ENCODE results near the gene DNAJC17. TPM values are rescaled to one million over a fixed set of nuclear protein-coding genes. Genes with fewer than 3 reads are reported as not detected.

The DNAJC17 gene
- polyA plus RNA-seq, 3 donors, result 15.7 to 31.6 (median 21.5) TPM

GRCh38 chr15:40754883-40755811, 52.1 kb downstream of the DNAJC17 start, which contains the start of gene RMDN3:
Gene RMDN3, minus strand, starts transcription at chr15:40755254. Its CDS starts 471 bp downstream, at chr15:40754783.
- Histone ChIP-seq H3K4me1 (ENCODE audit: control insufficient read depth in 1 of 2, insufficient read depth in 2 of 2, low read length in 2 of 2) (peaks cover 14 to 18% of the 10 kb centered on the region in 2 donors), H4K20me1 (ENCODE audit: insufficient read depth, low read length) (no peaks in the 10 kb centered on the region), H3K9ac (ENCODE audit: insufficient read depth, low read length, poor library complexity, severe bottlenecking) (peak within 1 kb of the TSS; percentile 85), H2AFZ (ENCODE audit: insufficient read depth, low read depth, low read length, poor library complexity, severe bottlenecking) (peak within 1 kb of the TSS; percentile 96), H3K27me3 (ENCODE audit: control insufficient read depth in 2 of 2, insufficient read depth in 2 of 2, low read length in 2 of 2) (no peaks in the 10 kb centered on the region), H3K4me2 (replicated peaks; ENCODE audit: extremely low read depth, low read length, poor library complexity, severe bottlenecking) (peak within 1 kb of the TSS; percentile 94), H3K9me3 (replicated peaks in 1 of 2; ENCODE audit: control insufficient read depth in 1 of 2, insufficient read depth in 1 of 2, low read length in 2 of 2) (no peaks in the 10 kb centered on the region), H3K36me3 (replicated peaks in 1 of 2; ENCODE audit: control insufficient read depth in 1 of 2, insufficient read depth in 2 of 2, low read length in 2 of 2) (peaks cover 22 to 29% of the 10 kb centered on the region in 2 donors), H3K79me2 (ENCODE audit: insufficient read depth, low read length) (peaks cover 34% of the 10 kb centered on the region), H3K27ac (ENCODE audit: low read depth in 1 of 2, low read length in 2 of 2) (peak within 1 kb of the TSS; percentile 46 to 90), H3K4me3 (replicated peaks in 1 of 3; ENCODE audit: low read depth in 2 of 3, low read length in 3 of 3) (peak within 1 kb of the TSS; percentile 55 to 99 (median 90))
- WGBS (ENCODE audit: insufficient coverage), result 0% methylated on average over 49 of the region's 66 CpGs
- peak; percentile 91 to 92 (median 92) for DNase-seq
- no peak for TF ChIP-seq CTCF (IDR thresholded peaks at IDR 0.05)
- intact Hi-C loops (cut with micrococcal nuclease), result loop anchor here in 1 of 2 donors (5.0 to 10.0 kb wide), 4 partner anchors 50 to 190 kb away; partner anchors contain the start of genes CCDC32, DNAJC17, RAD51 and RPUSD2
- Mint-ChIP-seq H3K27ac (peak within 1 kb of the TSS; percentile 78 to 95 (median 90)), H3K36me3 (peaks cover 24 to 27% of the 10 kb centered on the region in 2 donors), H3K4me1 (peaks cover 12% of the 10 kb centered on the region), H3K27me3 (ENCODE audit: low read depth in 3 of 3) (peaks cover 0 to 1% (median 0%) of the 10 kb centered on the region in 3 donors), H3K4me3 (peak within 1 kb of the TSS; percentile 91 to 93), H3K9me3 (peaks cover 0 to 1% (median 0%) of the 10 kb centered on the region in 7 donors)

GRCh38 chr15:40754574-40754882, 52.7 kb downstream of the DNAJC17 start:
- WGBS (ENCODE audit: insufficient coverage), result 2% methylated on average over 14 of the region's 22 CpGs
- peak overlapping the region; percentile 55 to 99 (median 90) for H3K4me3 ChIP-seq (replicated peaks in 1 of 3; ENCODE audit: low read depth in 2 of 3, low read length in 3 of 3)
- H3K4me1 Mint-ChIP-seq, result peaks cover 12% of the 10 kb centered on the region

More at GRCh38 chr15:40754574-40754882, 52.7 kb downstream of the DNAJC17 start:
- H3K4me2 ChIP-seq (replicated peaks; ENCODE audit: extremely low read depth, low read length, poor library complexity, severe bottlenecking), result peak overlapping the region; percentile 94
- Mint-ChIP-seq H3K27ac (peak overlapping the region; percentile 78 to 94 (median 90)), H3K36me3 (peaks cover 29 to 30% of the 10 kb centered on the region in 2 donors), H3K27me3 (ENCODE audit: low read depth in 3 of 3) (peaks cover 0 to 1% (median 0%) of the 10 kb centered on the region in 3 donors), H3K9me3 (peaks cover 0 to 1% (median 0%) of the 10 kb centered on the region in 7 donors), H3K4me3 (peak overlapping the region; percentile 91 to 93)
- peak overlapping the region; percentile 96 for H2AFZ ChIP-seq (ENCODE audit: insufficient read depth, low read depth, low read length, poor library complexity, severe bottlenecking)
- no peaks in the 10 kb centered on the region for H3K9me3 ChIP-seq (replicated peaks in 1 of 2; ENCODE audit: control insufficient read depth in 1 of 2, insufficient read depth in 1 of 2, low read length in 2 of 2)
- H4K20me1 ChIP-seq (ENCODE audit: insufficient read depth, low read length), result no peaks in the 10 kb centered on the region
- intact Hi-C loops (cut with micrococcal nuclease), result loop anchor here in 1 of 2 donors (10.0 kb wide), 3 partner anchors 50 to 190 kb away; partner anchors contain the start of genes CCDC32, DNAJC17, RPUSD2 and ZFYVE19
- H3K9ac ChIP-seq (ENCODE audit: insufficient read depth, low read length, poor library complexity, severe bottlenecking), result peak overlapping the region; percentile 85
- no peak for DNase-seq
- peaks cover 14 to 18% of the 10 kb centered on the region in 2 donors for H3K4me1 ChIP-seq (ENCODE audit: control insufficient read depth in 1 of 2, insufficient read depth in 2 of 2, low read length in 2 of 2)
- peaks cover 34% of the 10 kb centered on the region for H3K79me2 ChIP-seq (ENCODE audit: insufficient read depth, low read length)
- no peak for TF ChIP-seq CTCF (IDR thresholded peaks at IDR 0.05)
- no peaks in the 10 kb centered on the region for H3K27me3 ChIP-seq (ENCODE audit: control insufficient read depth in 2 of 2, insufficient read depth in 2 of 2, low read length in 2 of 2)
- peaks cover 22 to 33% of the 10 kb centered on the region in 2 donors for H3K36me3 ChIP-seq (replicated peaks in 1 of 2; ENCODE audit: control insufficient read depth in 1 of 2, insufficient read depth in 2 of 2, low read length in 2 of 2)
- peak overlapping the region; percentile 41 to 90 for H3K27ac ChIP-seq (ENCODE audit: low read depth in 1 of 2, low read length in 2 of 2)

All from CD14-positive monocyte (primary cell).